GM21619 (cell line): Measurements from ENCODE around the gene GBP1.
"Not testable (repeated sequence)": the region's sequence is repeated elsewhere in the genome, so short reads cannot be mapped to it uniquely, and the experiment has no call there.

ENCODE experiments used
- ATAC-seq: cut with Tn5 transposase; IDR thresholded peaks from one replicate; pipeline ENCODE4 v1.9.1; 2021; ENCODE audit not compliant: unreplicated experiment

GBP1 gene

DNA sequence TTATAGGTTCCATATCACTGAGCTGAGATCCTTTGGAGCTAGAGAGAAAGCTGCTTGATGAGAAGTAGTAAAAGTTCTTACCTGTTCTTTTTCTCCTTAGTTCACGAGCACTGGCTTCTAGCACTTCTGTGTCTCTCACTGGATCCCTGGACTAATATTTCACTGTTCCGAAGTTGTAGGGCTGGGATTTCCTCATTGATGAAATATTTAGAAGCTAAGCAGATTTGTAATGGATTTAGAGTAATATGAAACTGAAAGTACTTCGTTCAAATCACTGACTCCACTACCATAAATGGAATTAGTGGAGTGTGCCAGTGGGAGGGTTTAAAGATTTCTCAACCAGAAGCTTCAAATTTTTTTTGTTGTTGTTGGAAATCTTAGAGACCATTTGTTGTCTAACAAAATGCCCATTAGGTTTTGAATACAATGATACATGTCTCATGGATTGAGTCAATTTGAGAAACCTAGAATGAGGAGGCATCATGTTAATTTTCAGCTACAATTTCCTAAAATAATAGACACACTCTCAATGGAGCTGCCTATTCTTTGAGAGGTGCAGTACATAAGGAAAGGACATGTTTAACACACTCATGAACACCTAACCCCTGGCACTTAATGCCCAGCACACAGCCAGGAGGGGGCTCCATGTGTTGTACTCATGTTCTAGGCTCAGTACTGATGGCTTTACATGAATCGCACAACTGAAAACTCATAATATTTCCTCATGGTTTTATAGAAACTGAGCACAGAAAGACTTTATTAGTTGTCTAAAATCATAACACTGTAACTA, at the start of gene GBP1:
Gene GBP1 (minus strand): TSS at position 130 of the 790 bp plus-strand sequence. CDS start 1,974 bp downstream, outside the sequence.
- peak; percentile 56 for ATAC-seq

- no peak for ATAC-seq
These were observed 49.7 kb upstream of the GBP1 start for GRCh38 chr1:89114662-89115061.

DNA sequence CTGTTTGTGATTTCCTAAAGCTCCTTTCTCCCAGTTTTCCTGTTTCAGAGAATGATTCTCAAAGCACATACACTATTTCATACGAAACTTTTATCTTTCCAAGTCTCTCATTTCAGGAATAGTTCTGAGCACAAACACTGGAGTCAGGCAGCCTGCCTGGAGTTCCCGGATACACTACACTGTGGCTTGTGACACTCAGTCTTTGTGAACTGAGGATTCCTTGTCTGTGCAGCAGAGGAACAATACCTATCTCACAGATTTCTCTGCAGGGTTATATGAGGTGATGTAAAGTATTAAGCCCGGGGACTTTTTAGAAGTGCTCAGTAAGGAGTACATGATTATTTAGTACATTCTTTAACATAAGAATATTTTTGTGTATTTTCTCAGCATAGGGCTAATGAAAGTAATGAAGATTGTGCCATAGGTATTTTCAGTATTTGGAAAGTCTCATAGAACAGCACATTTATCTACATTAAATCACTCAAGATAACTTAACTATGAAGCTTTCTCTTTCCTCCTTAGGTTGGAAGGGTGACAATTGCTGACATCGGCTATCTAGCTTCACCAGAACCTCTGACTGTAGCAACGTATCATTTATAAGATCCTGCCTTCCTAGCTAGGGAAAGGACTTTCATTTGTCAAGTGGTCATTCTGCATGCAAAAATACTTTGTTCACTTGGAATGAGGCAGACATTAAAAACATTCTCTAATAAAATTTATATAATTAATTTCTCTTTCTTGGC, 48.0 kb upstream of the GBP1 start:
- no peak for ATAC-seq

- ATAC-seq, result no peak
These were observed 39.7 kb upstream of the GBP1 start for GRCh38 chr1:89104687-89105086.

DNA sequence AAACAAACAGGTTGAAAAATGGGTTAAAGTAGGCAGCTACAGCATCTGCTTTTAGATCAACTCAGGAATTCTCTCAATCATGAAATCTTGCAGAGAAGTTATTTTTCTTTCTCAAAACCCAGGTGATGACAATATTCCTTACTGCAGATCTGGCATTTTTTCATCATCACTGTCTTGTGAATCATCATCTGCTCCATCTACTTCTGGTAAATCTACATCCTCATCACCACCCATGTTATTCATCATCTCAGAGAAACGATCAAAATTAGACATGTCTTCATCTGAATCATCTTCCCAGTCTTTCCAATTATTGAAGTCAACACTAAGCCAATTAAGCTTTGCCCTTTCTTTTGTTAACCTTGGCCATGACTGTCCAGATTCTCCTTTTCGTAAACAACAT, 39.1 kb upstream of the GBP1 start:
- ATAC-seq, result no peak

DNA sequence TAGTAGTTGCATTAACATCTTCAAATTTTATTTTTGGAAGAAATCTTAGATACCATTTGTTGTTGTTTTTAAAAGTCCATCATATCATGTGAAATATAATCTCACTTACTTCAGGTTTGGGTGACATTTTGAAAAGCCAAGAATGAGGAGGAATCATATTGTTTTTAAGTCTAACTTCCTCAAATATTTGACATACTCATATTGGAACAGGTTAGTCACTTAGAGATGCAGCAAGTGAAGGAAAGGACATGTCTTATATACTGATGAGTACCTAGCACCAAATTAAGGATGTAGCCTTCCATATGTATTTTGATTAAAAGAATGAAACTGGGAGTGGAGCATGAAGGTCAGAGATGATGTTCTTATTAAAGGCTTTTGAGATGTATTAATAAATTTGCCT, 37.0 kb upstream of the GBP1 start:
- no peak for ATAC-seq

DNA sequence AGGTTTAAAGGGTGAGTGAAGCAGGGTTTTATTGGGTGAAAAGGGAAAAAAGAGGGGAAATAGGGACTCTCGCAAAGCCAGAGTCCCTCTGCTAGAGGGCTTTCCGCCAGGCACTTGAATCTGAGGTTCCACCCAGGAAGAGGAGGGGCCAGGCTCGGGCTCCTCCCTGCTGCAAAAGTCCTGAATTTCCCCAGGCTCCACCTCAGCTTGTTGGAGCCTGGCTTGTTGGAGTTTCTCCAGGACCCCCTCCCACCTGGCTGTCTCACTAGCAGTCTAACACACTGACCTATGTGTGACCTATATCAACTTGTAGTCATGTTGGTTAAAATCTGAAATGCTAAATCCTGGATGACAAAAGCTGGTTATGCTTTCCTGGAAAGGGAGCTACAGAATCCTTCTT, 35.4 kb upstream of the GBP1 start:
- ATAC-seq, result no peak

- ATAC-seq, result no peak
These were observed 33.8 kb upstream of the GBP1 start for GRCh38 chr1:89098857-89099256.

DNA sequence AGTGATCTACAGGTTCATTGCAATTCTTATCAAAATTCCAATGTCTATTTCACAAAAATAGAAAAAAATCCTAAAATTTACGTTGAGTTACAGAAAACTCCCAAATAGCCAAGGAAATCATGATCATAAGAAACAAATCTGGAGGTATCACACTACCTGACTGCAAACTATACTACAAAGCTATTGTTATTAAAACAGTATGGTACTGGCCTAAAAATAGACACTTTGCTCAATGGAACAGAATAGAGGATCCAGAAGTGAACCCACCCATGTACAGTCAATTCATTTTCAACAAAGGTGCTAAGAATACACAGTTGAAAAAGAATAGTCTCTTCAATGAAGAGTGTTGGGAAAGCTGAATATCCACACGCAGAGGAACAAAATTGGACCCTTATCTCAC, 30.7 kb upstream of the GBP1 start:
- ATAC-seq, result no peak

DNA sequence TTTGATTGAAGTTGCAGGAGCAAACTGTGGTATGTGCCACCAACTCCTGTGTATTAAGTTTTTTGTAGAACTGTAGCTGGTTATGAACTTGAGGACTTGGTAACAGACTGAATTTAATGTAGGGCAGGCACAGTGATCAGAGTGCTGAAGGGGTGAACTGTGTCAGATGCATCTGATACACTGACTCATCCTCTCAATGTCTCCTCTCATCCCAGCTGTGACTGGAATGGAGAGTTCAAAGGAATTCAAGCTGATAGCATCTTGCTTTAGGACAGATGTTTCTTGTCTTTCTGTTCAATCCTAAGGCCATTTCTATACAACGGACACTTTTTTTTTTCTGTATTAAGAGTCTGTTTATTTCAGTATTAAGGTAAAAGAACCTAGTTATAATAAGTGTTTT, 25.0 kb upstream of the GBP1 start:
- ATAC-seq, result no peak

GRCh38 chr1:89088572-89088971, 23.6 kb upstream of the GBP1 start:
- no peak for ATAC-seq

GRCh38 chr1:89087241-89087640, 22.2 kb upstream of the GBP1 start:
- no peak for ATAC-seq

- no peak for ATAC-seq
These were observed 20.8 kb upstream of the GBP1 start for GRCh38 chr1:89085781-89086180.

- no peak for ATAC-seq
These were observed 16.0 kb upstream of the GBP1 start for GRCh38 chr1:89081005-89081404.

- not testable (repeated sequence) for ATAC-seq
These were observed 15.1 kb upstream of the GBP1 start for GRCh38 chr1:89080068-89080467.

GRCh38 chr1:89072466-89073065, 7.6 kb upstream of the GBP1 start:
- not testable (repeated sequence) for ATAC-seq

- no peak for ATAC-seq
These were observed 5.5 kb upstream of the GBP1 start for GRCh38 chr1:89070509-89070908.

DNA sequence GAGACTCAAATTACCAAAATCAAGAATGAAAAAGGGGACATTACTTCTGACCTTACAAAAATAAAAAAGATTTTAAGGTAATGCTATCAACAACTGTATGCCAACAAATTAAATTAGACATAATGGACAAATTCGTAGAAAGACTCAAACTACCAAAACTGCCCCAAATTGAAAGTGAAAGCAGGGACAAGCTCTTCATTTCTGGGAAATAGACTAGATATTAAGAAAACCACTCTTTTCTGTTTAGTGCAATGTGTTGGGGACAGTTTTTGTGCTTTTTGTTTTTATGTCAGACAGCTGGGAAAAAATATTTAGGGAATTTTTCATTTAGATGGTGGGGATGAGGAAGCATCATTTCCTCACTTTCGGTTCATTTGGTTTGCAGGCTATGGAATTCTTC, 4.9 kb upstream of the GBP1 start:
- ATAC-seq, result no peak

GRCh38 chr1:89068291-89068690, 3.3 kb upstream of the GBP1 start:
- ATAC-seq, result no peak

DNA sequence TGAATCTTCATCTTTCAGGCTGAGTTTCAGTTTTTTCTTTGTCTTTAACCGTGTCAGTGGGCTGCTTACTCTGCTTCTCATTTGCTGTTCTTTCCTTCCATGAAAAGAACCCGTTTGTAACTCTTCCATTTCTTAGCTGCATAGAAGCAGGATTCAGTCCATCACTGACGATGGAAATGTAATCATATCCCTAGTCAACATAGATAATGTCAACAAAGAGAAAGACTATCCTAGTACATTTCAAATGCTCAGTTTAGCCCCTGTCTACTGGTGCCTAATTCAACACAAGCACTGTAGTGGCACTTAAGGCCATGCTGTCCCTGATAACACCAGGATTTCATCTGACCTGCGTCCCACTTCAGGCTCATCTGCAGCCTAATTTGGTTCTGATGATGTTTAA, 376 bp downstream of the GBP1 start:
- ATAC-seq, result peak; percentile 37

DNA sequence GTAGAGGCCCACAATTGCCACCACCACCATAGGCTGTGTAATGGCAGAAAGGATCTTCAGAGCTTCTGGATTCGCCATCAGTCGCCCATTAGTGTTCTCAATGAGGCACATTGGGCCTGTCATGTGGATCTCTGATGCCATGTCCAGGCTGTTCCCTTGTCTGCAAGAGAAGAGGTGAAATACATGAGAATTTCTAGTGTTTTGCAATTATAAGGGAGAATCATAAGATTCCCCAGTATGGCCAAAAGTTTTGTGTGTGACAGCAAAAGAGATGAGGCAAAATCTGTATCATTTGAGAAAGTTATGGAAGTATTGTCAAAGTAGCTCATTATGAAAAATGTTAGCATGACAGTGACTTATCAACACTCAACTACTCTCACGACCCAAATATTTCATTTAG, 1.9 kb downstream of the GBP1 start:
- no peak for ATAC-seq

DNA sequence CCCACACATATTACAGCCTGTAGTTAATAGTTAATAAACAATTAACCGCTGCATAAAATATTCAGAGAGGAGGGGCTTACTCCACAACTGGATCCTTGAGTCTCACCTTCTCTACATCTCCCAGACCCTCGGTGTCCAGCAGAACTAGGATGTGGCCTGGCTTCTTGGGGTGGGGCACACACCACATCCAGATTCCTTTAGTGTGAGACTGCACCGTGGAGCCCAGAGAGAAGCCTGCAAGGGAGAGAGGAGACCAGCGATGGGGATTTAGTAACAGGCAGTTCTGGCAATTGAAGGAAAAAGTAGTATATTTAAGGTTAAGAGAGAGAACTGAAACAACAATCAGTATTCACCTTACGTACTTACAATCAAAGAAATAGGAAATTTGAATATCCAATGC, 4.9 kb downstream of the GBP1 start:
- ATAC-seq, result no peak
